D721Med (cell line): ENCODE results near the gene PCDHA10.
A peak's percentile ranks its signal among the peaks of the same experiment; 100 is the strongest.
"Not testable (repeated sequence)": the region's sequence is repeated elsewhere in the genome, so short reads cannot be mapped to it uniquely, and the experiment has no call there.

Source experiments
- DNase-seq: peaks from one replicate; pipeline ENCODE4 v3.0.0; 2011; ENCODE audit warnings: low spot score; ENCODE audit not compliant: insufficient read length
- FAIRE-seq: peaks from 2 replicates; lab custom pipeline; 2011; peaks lifted over from hg19 to GRCh38; lab: Jason Lieb, UNC
- TF ChIP-seq, protein P1 (sequence below): IDR thresholded peaks from 2 replicates; pipeline ENCODE4 v1.5.1; 2012; ENCODE audit warnings: mild to moderate bottlenecking, control low read depth; ENCODE audit not compliant: insufficient read depth; ENCODE audit errors: missing control alignments

PCDHA10 gene, protein sequence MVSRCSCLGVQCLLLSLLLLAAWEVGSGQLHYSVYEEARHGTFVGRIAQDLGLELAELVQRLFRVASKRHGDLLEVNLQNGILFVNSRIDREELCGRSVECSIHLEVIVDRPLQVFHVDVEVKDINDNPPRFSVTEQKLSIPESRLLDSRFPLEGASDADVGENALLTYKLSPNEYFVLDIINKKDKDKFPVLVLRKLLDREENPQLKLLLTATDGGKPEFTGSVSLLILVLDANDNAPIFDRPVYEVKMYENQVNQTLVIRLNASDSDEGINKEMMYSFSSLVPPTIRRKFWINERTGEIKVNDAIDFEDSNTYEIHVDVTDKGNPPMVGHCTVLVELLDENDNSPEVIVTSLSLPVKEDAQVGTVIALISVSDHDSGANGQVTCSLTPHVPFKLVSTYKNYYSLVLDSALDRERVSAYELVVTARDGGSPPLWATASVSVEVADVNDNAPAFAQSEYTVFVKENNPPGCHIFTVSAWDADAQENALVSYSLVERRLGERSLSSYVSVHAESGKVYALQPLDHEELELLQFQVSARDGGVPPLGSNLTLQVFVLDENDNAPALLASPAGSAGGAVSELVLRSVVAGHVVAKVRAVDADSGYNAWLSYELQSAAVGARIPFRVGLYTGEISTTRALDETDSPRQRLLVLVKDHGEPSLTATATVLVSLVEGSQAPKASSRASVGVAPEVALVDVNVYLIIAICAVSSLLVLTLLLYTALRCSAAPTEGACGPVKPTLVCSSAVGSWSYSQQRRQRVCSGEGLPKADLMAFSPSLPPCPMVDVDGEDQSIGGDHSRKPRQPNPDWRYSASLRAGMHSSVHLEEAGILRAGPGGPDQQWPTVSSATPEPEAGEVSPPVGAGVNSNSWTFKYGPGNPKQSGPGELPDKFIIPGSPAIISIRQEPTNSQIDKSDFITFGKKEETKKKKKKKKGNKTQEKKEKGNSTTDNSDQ

DNA sequence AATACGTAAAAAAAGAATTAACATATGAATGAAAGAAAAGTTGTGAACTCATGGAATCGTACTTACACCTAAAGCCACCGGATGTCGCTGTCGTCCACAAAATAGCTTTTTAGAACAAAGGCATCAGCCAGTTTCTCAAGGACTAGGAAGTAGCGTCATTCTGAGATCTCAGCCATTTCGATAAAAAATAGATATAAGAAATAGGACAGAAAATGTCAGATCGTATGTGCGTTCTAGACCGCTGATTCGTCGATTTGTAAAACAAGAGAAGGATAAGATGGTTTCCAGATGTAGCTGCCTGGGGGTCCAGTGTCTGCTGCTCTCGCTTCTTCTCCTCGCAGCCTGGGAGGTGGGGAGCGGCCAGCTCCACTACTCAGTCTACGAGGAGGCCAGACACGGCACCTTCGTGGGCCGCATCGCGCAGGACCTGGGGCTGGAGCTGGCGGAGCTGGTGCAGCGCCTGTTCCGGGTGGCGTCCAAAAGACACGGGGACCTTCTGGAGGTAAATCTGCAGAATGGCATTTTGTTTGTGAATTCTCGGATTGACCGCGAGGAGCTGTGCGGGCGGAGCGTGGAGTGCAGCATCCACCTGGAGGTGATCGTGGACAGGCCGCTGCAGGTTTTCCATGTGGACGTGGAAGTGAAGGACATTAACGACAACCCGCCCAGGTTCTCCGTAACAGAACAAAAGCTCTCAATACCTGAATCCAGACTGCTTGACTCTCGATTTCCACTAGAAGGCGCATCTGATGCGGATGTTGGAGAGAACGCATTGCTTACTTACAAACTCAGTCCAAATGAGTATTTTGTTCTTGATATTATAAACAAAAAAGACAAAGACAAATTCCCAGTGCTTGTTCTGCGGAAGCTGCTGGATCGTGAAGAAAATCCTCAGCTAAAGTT lies at the start of gene PCDHA10:
TSS of gene PCDHA10 (plus strand) at position 126 of the 903 bp plus-strand sequence. CDS start at position 278, 152 bp downstream.
- DNase-seq (no peak), FAIRE-seq (no peak)
- TF ChIP-seq, protein P1, sequence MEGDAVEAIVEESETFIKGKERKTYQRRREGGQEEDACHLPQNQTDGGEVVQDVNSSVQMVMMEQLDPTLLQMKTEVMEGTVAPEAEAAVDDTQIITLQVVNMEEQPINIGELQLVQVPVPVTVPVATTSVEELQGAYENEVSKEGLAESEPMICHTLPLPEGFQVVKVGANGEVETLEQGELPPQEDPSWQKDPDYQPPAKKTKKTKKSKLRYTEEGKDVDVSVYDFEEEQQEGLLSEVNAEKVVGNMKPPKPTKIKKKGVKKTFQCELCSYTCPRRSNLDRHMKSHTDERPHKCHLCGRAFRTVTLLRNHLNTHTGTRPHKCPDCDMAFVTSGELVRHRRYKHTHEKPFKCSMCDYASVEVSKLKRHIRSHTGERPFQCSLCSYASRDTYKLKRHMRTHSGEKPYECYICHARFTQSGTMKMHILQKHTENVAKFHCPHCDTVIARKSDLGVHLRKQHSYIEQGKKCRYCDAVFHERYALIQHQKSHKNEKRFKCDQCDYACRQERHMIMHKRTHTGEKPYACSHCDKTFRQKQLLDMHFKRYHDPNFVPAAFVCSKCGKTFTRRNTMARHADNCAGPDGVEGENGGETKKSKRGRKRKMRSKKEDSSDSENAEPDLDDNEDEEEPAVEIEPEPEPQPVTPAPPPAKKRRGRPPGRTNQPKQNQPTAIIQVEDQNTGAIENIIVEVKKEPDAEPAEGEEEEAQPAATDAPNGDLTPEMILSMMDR = no peak

DNA sequence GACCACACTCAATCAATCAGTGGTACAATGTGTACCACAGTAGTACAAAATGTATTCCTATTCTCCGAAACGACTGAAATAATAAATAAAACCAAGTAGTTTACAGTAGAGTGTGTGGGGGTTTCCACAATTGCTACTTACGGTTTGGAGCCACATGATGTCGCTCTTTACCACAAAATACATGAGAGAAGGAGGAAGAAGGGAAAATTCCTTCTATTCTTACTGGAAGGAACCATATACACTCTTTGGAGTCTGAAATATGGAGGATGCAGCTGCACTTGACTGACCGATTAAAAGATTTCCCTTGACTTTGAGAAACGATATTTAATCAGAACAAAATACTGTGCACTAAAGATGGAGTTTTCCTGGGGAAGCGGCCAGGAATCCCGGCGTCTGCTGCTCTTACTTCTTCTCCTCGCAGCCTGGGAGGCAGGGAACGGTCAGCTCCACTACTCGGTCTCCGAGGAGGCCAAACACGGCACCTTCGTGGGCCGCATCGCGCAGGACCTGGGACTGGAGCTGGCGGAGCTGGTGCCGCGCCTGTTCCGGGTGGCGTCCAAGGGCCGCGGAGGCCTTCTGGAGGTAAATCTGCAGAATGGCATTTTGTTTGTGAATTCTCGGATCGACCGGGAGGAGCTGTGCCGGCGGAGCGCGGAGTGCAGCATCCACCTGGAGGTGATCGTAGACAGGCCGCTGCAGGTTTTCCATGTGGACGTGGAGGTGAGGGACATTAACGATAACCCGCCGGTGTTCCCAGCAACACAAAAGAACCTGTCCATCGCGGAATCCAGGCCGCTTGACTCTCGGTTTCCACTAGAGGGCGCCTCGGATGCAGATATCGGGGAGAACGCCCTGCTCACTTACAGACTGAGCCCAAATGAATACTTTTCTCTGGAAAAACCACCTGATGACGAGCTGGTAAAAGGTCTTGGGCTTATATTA lies 48.6 kb upstream of the PCDHA10 start, which contains the start of gene PCDHA4:
TSS of gene PCDHA4 (plus strand) at position 235 of the 942 bp plus-strand sequence.
- DNase-seq = no peak
- FAIRE-seq = peak; percentile 94
- TF ChIP-seq, protein P1 = peak; percentile 64

DNA sequence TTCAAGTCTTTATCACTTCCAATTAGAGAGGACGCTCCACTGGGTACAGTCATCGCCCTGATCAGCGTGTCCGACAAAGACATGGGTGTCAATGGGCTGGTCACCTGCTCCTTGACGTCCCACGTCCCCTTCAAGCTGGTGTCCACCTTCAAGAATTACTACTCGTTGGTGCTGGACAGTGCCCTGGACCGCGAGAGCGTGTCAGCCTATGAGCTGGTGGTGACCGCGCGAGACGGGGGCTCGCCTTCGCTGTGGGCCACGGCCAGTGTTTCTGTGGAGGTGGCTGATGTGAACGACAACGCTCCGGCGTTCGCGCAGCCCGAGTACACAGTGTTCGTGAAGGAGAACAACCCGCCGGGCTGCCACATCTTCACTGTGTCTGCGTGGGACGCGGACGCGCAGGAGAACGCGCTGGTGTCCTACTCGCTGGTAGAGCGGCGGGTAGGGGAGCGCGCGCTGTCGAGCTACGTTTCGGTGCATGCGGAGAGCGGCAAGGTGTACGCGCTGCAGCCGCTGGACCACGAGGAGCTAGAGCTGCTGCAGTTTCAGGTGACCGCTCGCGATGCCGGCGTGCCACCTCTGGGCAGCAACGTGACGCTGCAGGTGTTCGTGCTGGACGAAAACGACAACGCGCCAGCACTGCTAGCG lies 47.3 kb upstream of the PCDHA10 start:
- not testable (repeated sequence) for FAIRE-seq

DNA sequence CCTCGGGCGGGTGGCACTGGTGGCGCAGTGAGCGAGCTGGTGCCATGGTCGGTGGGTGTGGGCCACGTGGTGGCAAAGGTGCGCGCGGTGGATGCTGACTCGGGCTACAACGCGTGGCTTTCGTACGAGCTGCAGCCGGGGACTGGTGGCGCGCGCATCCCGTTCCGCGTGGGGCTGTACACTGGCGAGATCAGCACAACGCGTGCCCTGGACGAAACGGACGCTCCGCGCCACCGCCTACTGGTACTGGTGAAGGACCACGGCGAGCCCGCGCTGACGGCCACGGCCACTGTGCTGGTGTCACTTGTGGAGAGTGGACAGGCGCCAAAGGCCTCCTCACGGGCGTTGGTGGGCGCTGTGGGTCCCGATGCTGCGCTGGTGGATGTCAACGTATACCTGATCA lies 46.8 kb upstream of the PCDHA10 start:
- FAIRE-seq (no peak), DNase-seq (no peak)
- TF ChIP-seq, protein P1 = no peak

More for the DNA sequence above, 47.3 kb upstream of the PCDHA10 start:
- DNase-seq = not testable (repeated sequence)

DNA sequence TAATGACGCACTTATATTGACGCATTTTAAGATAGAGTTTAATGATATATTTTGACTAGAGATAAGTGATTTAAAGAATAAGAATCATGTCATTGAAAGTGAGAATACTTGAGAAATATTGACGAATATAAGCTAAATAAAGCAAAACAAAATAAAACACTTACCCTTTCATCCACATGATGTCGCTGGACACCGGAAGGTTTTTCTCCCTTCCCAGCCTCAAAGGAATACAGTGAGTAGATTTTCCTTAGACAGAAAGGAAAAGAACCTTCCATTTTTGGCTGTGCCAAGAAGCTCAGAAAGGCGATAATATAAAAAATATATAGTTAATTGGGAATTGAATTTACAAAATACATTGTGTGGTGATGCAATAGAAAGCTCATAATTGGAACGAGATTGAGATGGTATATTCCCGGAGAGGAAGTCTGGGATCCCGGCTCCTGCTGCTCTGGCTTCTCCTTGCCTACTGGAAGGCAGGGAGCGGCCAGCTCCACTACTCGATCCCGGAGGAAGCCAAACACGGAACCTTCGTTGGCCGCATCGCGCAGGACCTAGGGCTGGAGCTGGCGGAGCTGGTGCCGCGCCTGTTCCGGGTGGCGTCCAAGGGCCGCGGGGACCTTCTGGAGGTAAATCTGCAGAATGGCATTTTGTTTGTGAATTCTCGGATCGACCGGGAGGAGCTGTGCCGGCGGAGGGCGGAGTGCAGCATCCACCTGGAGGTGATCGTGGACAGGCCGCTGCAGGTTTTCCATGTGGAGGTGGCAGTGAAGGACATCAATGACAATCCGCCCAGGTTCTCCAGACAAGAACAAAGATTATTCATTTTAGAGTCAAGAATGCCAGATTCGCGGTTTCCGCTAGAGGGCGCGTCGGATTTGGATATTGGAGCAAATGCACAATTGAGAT lies 34.1 kb upstream of the PCDHA10 start, which contains the start of gene PCDHA5:
TSS of gene PCDHA5 (plus strand) at position 239 of the 906 bp plus-strand sequence.
- FAIRE-seq (no peak), DNase-seq (no peak)
- TF ChIP-seq, protein P1 = no peak
